Chondrocyte (in vitro differentiated cells): ENCODE results near the gene USP34. TPM values are rescaled to one million over a fixed set of nuclear protein-coding genes. Genes with fewer than 3 reads are reported as not detected.

ENCODE experiments used
- DNase-seq: peaks from one replicate; pipeline ENCODE4 v3.0.0; 2021; ENCODE audit warnings: mixed read lengths, low spot score
- H3K27ac Mint-ChIP-seq: one replicate; pipeline ENCODE4 v1.8.0; 2021; ENCODE audit warnings: mild to moderate bottlenecking, moderate library complexity, mixed read lengths; ENCODE audit not compliant: unreplicated experiment
- H3K27me3 Mint-ChIP-seq: 2 replicates; pipeline ENCODE4 v1.8.0; 2021; ENCODE audit warnings: low read depth, mixed read lengths
- H3K36me3 Mint-ChIP-seq: 2 replicates; pipeline ENCODE4 v1.8.0; 2021; ENCODE audit warnings: low read depth, mixed read lengths
- H3K4me1 Mint-ChIP-seq: 2 replicates; pipeline ENCODE4 v1.8.0; 2021; ENCODE audit warnings: low read depth, mild to moderate bottlenecking, mixed read lengths
- H3K4me3 Mint-ChIP-seq: one replicate; pipeline ENCODE4 v1.8.0; 2021; ENCODE audit warnings: mild to moderate bottlenecking, moderate library complexity, mixed read lengths; ENCODE audit not compliant: unreplicated experiment
- H3K9me3 Mint-ChIP-seq: 2 replicates; pipeline ENCODE4 v1.8.0; 2021; ENCODE audit warnings: low read depth, mixed read lengths
- CTCF ChIP-seq: fragments of 200-600 bp; sonication (generic); IDR thresholded peaks from 2 replicates; pipeline ENCODE4 v1.5.0; 2021; ENCODE audit warnings: antibody characterized with exemption, mild to moderate bottlenecking, moderate library complexity
- total RNA-seq: library from RNA; stranded (reverse); gene quantifications from 3 replicates; pipeline ENCODE4 v1.2.1, GENCODE V29; 2021

The USP34 gene
- total RNA-seq, 1 donor from 2014 or later = 104 TPM

DNA sequence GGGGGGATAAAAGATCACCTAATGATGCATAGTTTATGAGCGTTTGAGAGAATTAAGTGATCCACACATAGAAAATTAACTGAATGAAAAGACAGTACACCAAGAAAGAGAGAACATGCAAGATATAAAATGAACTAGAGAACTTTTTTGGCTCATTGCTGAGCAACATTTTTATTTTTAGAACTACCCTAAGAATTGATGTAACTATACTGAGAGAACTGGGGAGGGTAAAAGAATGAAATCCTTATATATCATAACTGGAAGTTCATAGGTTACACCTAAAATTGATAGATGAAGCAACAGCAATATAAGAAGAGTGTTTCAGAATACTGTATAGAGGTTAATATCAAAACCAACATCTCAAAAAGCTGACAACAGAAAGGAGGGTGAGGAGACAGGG, 55.6 kb downstream of the USP34 start:
- TF ChIP-seq CTCF = no peak
- H3K27ac Mint-ChIP-seq = peak overlapping the region; percentile 87
- peaks cover 2% of the 10 kb centered on the region for H3K36me3 Mint-ChIP-seq
- peaks cover 45% of the 10 kb centered on the region for H3K4me1 Mint-ChIP-seq
- H3K4me3 Mint-ChIP-seq = no peak overlapping the region
- no peaks in the 10 kb centered on the region for H3K27me3 Mint-ChIP-seq
- DNase-seq = no peak
- no peaks in the 10 kb centered on the region for H3K9me3 Mint-ChIP-seq

GRCh38 chr2:61414674-61415073, 56.2 kb downstream of the USP34 start:
- no peaks in the 10 kb centered on the region for H3K9me3 Mint-ChIP-seq
- no peak for DNase-seq
- H3K27ac Mint-ChIP-seq = peak overlapping the region; percentile 87
- H3K4me3 Mint-ChIP-seq = no peak overlapping the region
- no peaks in the 10 kb centered on the region for H3K27me3 Mint-ChIP-seq
- H3K36me3 Mint-ChIP-seq = peaks cover 2% of the 10 kb centered on the region
- TF ChIP-seq CTCF = no peak
- H3K4me1 Mint-ChIP-seq = peaks cover 43% of the 10 kb centered on the region

DNA sequence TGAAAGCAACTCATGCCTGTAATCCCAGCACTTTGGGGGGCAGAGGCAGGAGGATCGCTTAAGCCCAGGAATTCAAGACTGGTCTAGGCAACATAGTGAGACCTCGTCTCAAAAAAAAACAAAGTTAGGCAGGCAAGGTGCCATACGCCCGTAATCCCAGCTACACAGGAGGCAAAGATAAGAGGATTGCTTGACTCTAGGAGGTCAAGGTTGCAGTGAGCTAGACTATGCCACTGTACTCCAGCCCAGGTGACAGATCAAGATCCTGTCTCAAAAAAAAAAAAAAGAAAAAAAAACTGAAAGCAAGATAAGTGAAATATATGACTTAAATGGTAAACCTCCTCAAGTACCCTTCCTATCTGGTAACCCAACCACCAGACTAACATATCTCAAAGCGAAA, 59.8 kb downstream of the USP34 start:
- H3K27ac Mint-ChIP-seq = no peak overlapping the region
- TF ChIP-seq CTCF = no peak
- H3K9me3 Mint-ChIP-seq = no peaks in the 10 kb centered on the region
- H3K4me1 Mint-ChIP-seq = peaks cover 34% of the 10 kb centered on the region
- no peak overlapping the region for H3K4me3 Mint-ChIP-seq
- no peaks in the 10 kb centered on the region for H3K27me3 Mint-ChIP-seq
- no peak for DNase-seq
- H3K36me3 Mint-ChIP-seq = no peaks in the 10 kb centered on the region

DNA sequence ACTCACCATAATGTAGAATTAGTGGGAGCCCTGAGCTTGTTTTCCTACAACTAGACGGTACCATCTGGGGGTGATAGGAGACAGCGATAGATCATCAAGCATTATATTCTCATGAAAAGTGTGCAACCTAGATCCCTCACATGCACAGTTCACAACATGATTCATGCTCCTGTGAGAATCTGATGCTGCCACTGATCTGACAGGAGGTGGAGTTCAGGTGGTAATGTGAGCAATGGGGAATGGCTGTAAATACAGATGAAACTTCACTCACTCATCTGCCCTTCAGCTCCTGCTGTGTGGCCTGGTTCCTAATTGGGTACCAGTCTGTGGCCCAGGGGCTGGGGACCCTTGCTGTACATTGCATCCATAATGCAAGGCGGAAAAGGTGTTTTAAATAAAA, 60.7 kb downstream of the USP34 start:
- DNase-seq = no peak
- Mint-ChIP-seq H3K36me3 (peaks cover 5% of the 10 kb centered on the region), H3K27ac (no peak overlapping the region), H3K4me1 (peaks cover 25% of the 10 kb centered on the region), H3K9me3 (no peaks in the 10 kb centered on the region), H3K4me3 (no peak overlapping the region), H3K27me3 (no peaks in the 10 kb centered on the region)
- TF ChIP-seq CTCF = no peak

GRCh38 chr2:61405813-61406212, 65.1 kb downstream of the USP34 start:
- Mint-ChIP-seq H3K4me1 (peaks cover 12% of the 10 kb centered on the region), H3K36me3 (peaks cover 9% of the 10 kb centered on the region), H3K4me3 (no peak overlapping the region), H3K27me3 (no peaks in the 10 kb centered on the region), H3K27ac (no peak overlapping the region), H3K9me3 (no peaks in the 10 kb centered on the region)
- DNase-seq = no peak
- TF ChIP-seq CTCF = no peak
